H1 (cell line): ENCODE data around the gene CFAP65.

Source experiments
- CTCF ChIP-seq, 3 experiments: IDR thresholded peaks; 1 replicate in 2 of 3; 2 replicates in 1 of 3; pipeline versions ENCODE4 v1.5.1 to v1.6.1; 2011; ENCODE audit warnings: low read length in 3 of 3, mild to moderate bottlenecking in 3 of 3, inconsistent platforms in 2 of 3, low read depth in 1 of 3, moderate library complexity in 1 of 3; ENCODE audit not compliant: insufficient read depth in 1 of 3; ENCODE audit errors: control extremely low read depth in 1 of 3
- EZH2 ChIP-seq: fragments of 200-600 bp; sonication (generic); IDR thresholded peaks from 2 replicates; pipeline ENCODE4 v1.7.1; 2012; ENCODE audit warnings: low read depth, mild to moderate bottlenecking, moderate library complexity, low read length, inconsistent platforms; ENCODE audit not compliant: severe bottlenecking
- TEAD4 ChIP-seq: IDR thresholded peaks from 2 replicates; pipeline ENCODE4 v1.6.1; 2012; ENCODE audit warnings: low read depth, low read length, inconsistent platforms, mixed read lengths

- TF ChIP-seq EZH2 (no peak), TEAD4 (no peak), CTCF (IDR thresholded peaks at IDR 0.05; ENCODE audit: control extremely low read depth in 1 of 3, insufficient read depth in 1 of 3, low read depth in 1 of 3, low read length in 3 of 3) (no peak)
Measured at GRCh38 chr2:219045937-219046550, 4.7 kb upstream of the CFAP65 start.
